Measurements from ENCODE around the gene SRGAP1. TPM values are rescaled to one million over a fixed set of nuclear protein-coding genes. Genes with fewer than 3 reads are reported as not detected.

SRGAP1 gene
- total RNA-seq, 1 experiment from 2014 or later, result 28.3 TPM

DNA sequence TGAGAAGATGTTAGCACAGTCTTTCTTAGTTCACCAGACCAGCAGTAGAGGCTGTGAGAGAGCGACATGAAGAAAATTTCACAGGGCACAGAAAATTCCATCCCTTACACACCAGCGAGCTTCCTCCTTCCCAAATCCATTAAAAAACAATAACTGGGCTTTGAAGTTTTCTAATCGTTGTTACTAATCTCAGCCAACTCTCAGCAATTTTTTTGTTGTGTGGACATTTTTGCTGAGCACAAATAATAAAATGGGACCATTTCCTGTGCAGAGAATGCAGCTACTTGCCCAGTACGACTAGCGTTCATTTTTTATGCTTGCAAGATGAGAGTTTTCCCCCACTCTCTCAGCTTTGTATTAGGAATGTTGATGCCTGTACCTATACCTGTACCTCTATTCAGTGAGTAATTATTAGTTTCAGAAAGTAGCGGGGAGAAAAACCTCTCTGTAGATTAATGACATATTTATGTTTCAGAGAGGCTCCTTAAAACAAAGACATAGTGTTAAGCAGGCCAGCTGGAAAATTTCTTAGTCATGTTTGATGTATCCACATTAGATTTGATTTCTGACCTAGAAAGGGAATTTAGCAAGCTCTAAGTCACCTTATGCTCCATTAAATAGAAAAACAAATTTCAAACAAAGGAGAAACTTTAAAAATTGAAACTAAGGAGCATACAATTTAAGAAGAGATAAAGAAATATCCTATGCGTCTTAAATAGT is 146.5 kb downstream of the SRGAP1 start:
- H3K36me3 Mint-ChIP-seq (ENCODE audit: insufficient read depth, unreplicated experiment), result peaks cover 6% of the 10 kb centered on the region
- H3K4me3 Mint-ChIP-seq (ENCODE audit: low read depth, unreplicated experiment), result no peak overlapping the region
- no peaks in the 10 kb centered on the region for H3K9me3 Mint-ChIP-seq (ENCODE audit: low read depth, unreplicated experiment)
- TF ChIP-seq, protein P1, sequence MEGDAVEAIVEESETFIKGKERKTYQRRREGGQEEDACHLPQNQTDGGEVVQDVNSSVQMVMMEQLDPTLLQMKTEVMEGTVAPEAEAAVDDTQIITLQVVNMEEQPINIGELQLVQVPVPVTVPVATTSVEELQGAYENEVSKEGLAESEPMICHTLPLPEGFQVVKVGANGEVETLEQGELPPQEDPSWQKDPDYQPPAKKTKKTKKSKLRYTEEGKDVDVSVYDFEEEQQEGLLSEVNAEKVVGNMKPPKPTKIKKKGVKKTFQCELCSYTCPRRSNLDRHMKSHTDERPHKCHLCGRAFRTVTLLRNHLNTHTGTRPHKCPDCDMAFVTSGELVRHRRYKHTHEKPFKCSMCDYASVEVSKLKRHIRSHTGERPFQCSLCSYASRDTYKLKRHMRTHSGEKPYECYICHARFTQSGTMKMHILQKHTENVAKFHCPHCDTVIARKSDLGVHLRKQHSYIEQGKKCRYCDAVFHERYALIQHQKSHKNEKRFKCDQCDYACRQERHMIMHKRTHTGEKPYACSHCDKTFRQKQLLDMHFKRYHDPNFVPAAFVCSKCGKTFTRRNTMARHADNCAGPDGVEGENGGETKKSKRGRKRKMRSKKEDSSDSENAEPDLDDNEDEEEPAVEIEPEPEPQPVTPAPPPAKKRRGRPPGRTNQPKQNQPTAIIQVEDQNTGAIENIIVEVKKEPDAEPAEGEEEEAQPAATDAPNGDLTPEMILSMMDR (IDR thresholded peaks at IDR 0.05; ENCODE audit: unreplicated experiment), result no peak
- no TSS peak for BruUV-seq (replicated peaks)
- H3K27ac Mint-ChIP-seq (ENCODE audit: unreplicated experiment), result no peak overlapping the region
- CTCF ChIA-PET, result interaction anchor here (0.6 to 0.8 kb wide), 2 partner anchors 43 to 141 kb away, joined by 4 read pairs; no protein-coding TSS in a partner anchor
- intact Hi-C loops (cut with micrococcal nuclease; ENCODE audit: unreplicated experiment), result no loop called here
- no peaks in the 10 kb centered on the region for H3K27me3 Mint-ChIP-seq (ENCODE audit: unreplicated experiment)
- no peak for DNase-seq
- peaks cover 7% of the 10 kb centered on the region for H3K4me1 Mint-ChIP-seq (ENCODE audit: low read depth, unreplicated experiment)

DNA sequence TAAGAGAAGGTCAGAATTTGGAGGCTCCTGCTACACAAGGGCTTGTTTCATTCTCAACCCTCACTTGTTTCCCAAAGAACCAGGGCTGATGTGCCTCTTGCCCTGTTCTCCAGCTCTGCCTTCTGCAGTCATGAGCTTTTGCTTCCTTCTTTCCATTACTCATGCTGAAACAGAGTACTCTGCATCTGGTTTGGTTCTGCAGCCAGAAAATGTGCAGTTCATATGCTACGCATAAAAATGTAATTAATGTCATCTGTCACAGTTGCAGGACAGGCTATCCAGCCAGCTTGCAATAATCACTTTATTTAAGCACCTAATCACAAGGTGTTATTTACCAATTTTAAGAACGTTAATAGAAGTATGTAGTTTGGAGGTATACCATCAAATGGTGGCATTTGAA is 150.2 kb downstream of the SRGAP1 start:
- intact Hi-C loops (cut with micrococcal nuclease; ENCODE audit: unreplicated experiment), result no loop called here
- CTCF ChIA-PET, result no interaction called here
- Mint-ChIP-seq H3K27ac (ENCODE audit: unreplicated experiment) (no peak overlapping the region), H3K27me3 (ENCODE audit: unreplicated experiment) (no peaks in the 10 kb centered on the region), H3K9me3 (ENCODE audit: low read depth, unreplicated experiment) (peaks cover 4% of the 10 kb centered on the region), H3K4me3 (ENCODE audit: low read depth, unreplicated experiment) (no peak overlapping the region), H3K4me1 (ENCODE audit: low read depth, unreplicated experiment) (peaks cover 7% of the 10 kb centered on the region), H3K36me3 (ENCODE audit: insufficient read depth, unreplicated experiment) (peaks cover 6% of the 10 kb centered on the region)
- DNase-seq, result no peak
- no TSS peak for BruUV-seq (replicated peaks)
- TF ChIP-seq, protein P1 (IDR thresholded peaks at IDR 0.05; ENCODE audit: unreplicated experiment), result no peak

DNA sequence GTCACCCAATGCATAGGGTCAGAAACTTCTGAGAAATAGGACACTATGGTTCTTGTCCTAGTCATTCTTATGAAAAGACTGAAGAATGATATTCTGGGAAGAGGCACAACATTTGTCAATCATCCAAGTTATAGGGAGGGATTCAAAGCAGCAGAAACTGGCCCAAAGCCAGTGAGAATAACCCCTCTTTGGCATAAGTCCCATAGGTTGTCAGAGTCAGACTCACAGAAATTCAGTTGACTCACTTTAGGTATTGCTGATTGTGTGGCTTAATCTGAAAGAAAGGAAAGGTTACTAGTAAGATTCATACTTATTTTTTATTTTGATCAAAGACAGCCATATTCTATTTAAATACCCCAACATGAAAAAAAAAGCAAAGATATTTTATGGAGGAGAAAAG is 151.0 kb downstream of the SRGAP1 start:
- no TSS peak for BruUV-seq (replicated peaks)
- Mint-ChIP-seq H3K4me1 (ENCODE audit: low read depth, unreplicated experiment) (peaks cover 7% of the 10 kb centered on the region), H3K27ac (ENCODE audit: unreplicated experiment) (no peak overlapping the region), H3K4me3 (ENCODE audit: low read depth, unreplicated experiment) (no peak overlapping the region), H3K36me3 (ENCODE audit: insufficient read depth, unreplicated experiment) (peaks cover 6% of the 10 kb centered on the region), H3K27me3 (ENCODE audit: unreplicated experiment) (no peaks in the 10 kb centered on the region), H3K9me3 (ENCODE audit: low read depth, unreplicated experiment) (peaks cover 8% of the 10 kb centered on the region)
- intact Hi-C loops (cut with micrococcal nuclease; ENCODE audit: unreplicated experiment), result no loop called here
- CTCF ChIA-PET, result no interaction called here
- DNase-seq, result no peak
- TF ChIP-seq, protein P1 (IDR thresholded peaks at IDR 0.05; ENCODE audit: unreplicated experiment), result no peak

DNA sequence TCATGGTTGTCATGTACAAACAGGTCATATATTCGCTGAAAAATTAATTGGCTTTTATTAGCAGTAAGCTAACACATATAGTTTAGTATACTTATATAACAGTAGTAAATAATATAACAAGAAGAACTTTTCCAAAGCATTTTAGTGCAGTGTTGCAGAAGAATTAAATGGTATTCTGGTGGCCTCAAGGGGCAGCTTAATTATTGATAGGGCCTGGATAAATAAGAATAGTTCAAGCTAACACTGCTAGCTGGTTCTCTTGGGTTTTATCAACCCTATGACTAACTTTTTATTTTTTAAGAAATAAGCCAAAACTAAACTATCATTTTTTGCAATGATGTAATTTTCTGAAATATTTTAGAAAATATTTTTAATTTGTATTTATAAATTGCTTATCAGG is 152.1 kb downstream of the SRGAP1 start:
- Mint-ChIP-seq H3K4me1 (ENCODE audit: low read depth, unreplicated experiment) (no peaks in the 10 kb centered on the region), H3K27ac (ENCODE audit: unreplicated experiment) (no peak overlapping the region), H3K36me3 (ENCODE audit: insufficient read depth, unreplicated experiment) (no peaks in the 10 kb centered on the region), H3K27me3 (ENCODE audit: unreplicated experiment) (no peaks in the 10 kb centered on the region), H3K4me3 (ENCODE audit: low read depth, unreplicated experiment) (no peak overlapping the region), H3K9me3 (ENCODE audit: low read depth, unreplicated experiment) (peaks cover 8% of the 10 kb centered on the region)
- intact Hi-C loops (cut with micrococcal nuclease; ENCODE audit: unreplicated experiment), result no loop called here
- TF ChIP-seq, protein P1 (IDR thresholded peaks at IDR 0.05; ENCODE audit: unreplicated experiment), result no peak
- CTCF ChIA-PET, result no interaction called here
- no peak for DNase-seq
- no TSS peak for BruUV-seq (replicated peaks)
